Activated T-cell treated with anti-CD3 and anti-CD28 coated beads for 4 hours (primary cell): ENCODE results near the gene ZNF286A.
"Not testable (repeated sequence)": the region's sequence is repeated elsewhere in the genome, so short reads cannot be mapped to it uniquely, and the experiment has no call there.

Experiments
- DNase-seq: peaks from one replicate; pipeline ENCODE4 v3.0.0-alpha.2; 2020

ZNF286A gene

GRCh38 chr17:15699413-15699924 is at the start of gene ZNF286A:
ZNF286A (plus strand) TSS chr17:15699752; CDS start chr17:15700330, 578 bp downstream.
- DNase-seq, result peak; percentile 88

- DNase-seq, result no peak
Observed at GRCh38 chr17:15649861-15650421, 49.6 kb upstream of the ZNF286A start.

- DNase-seq, result no peak
Observed at GRCh38 chr17:15650741-15651582, 48.6 kb upstream of the ZNF286A start.

- DNase-seq, result no peak
Observed at GRCh38 chr17:15651583-15652110, 47.9 kb upstream of the ZNF286A start.

- DNase-seq, result no peak
Observed at GRCh38 chr17:15652960-15653359, 46.6 kb upstream of the ZNF286A start.

- DNase-seq, result not testable (repeated sequence)
Observed at GRCh38 chr17:15654401-15654800, 45.2 kb upstream of the ZNF286A start.

- no peak for DNase-seq
Observed at GRCh38 chr17:15654886-15655561, 44.5 kb upstream of the ZNF286A start.

GRCh38 chr17:15657868-15658267 is 41.7 kb upstream of the ZNF286A start:
- DNase-seq, result no peak

GRCh38 chr17:15658296-15658695 is 41.3 kb upstream of the ZNF286A start:
- DNase-seq, result no peak

- no peak for DNase-seq
Observed at GRCh38 chr17:15659236-15659635, 40.3 kb upstream of the ZNF286A start.

GRCh38 chr17:15659663-15660062 is 39.9 kb upstream of the ZNF286A start:
- no peak for DNase-seq

- no peak for DNase-seq
Observed at GRCh38 chr17:15660077-15660476, 39.5 kb upstream of the ZNF286A start.

- DNase-seq, result no peak
Observed at GRCh38 chr17:15662681-15663080, 36.9 kb upstream of the ZNF286A start.

GRCh38 chr17:15663176-15663575 is 36.4 kb upstream of the ZNF286A start:
- DNase-seq, result no peak

GRCh38 chr17:15663691-15664090 is 35.9 kb upstream of the ZNF286A start:
- no peak for DNase-seq

GRCh38 chr17:15669526-15669925 is 30.0 kb upstream of the ZNF286A start:
- not testable (repeated sequence) for DNase-seq

GRCh38 chr17:15674640-15675039 is 24.9 kb upstream of the ZNF286A start:
- not testable (repeated sequence) for DNase-seq

GRCh38 chr17:15675991-15676390 is 23.6 kb upstream of the ZNF286A start:
- not testable (repeated sequence) for DNase-seq

- DNase-seq, result not testable (repeated sequence)
Observed at GRCh38 chr17:15683135-15683534, 16.4 kb upstream of the ZNF286A start.

- peak; percentile 70 for DNase-seq
Observed at GRCh38 chr17:15683824-15684478, 15.6 kb upstream of the ZNF286A start, which contains the start of gene TRIM16. TRIM16 (minus strand) TSS chr17:15684311; CDS start chr17:15651609, 32,702 bp downstream.

GRCh38 chr17:15687494-15687893 is 12.1 kb upstream of the ZNF286A start:
- DNase-seq, result not testable (repeated sequence)

- not testable (repeated sequence) for DNase-seq
Observed at GRCh38 chr17:15698967-15699366, 585 bp upstream of the ZNF286A start.

- DNase-seq, result not testable (repeated sequence)
Observed at GRCh38 chr17:15699937-15700336, 385 bp downstream of the ZNF286A start.
